HepG2 (cell line): Measurements from ENCODE around the gene FMO1. TPM values are rescaled to one million over a fixed set of nuclear protein-coding genes. Genes with fewer than 3 reads are reported as not detected.

ENCODE experiments used
- ATAC-seq: fragments of 200-7000 bp; cut with Tn5 transposase; 3 replicates; pipeline ENCODE4 v1.9.1; 2020; ENCODE audit warnings: mild to moderate bottlenecking, moderate library complexity
- BruUV-seq: library from RNA; stranded (reverse); fragments of 400-500 nt; replicated peaks from 2 replicates; lab custom pipeline; 2021; lab: Mats Ljungman, UMichigan
- CTCF ChIA-PET: fragments of 300-600 bp; formaldehyde crosslinking; extraction: SDS; loops from one replicate; lab custom pipeline; 2021; ENCODE audit warnings: low total read pairs, inconsistent platforms, low intra/inter-chr PET ratio; lab: Yijun Ruan, JAX
- POLR2A ChIA-PET: fragments of 350-600 bp; sonication (Branson Sonifier 250); formaldehyde crosslinking; loops from one replicate; lab custom pipeline; 2020; ENCODE audit warnings: antibody characterized with exemption, inconsistent platforms; lab: Yijun Ruan, JAX
- DNase-seq: peaks from one replicate; pipeline ENCODE4 v3.0.0-alpha.2; 2015; ENCODE audit warnings: low spot score
- FAIRE-seq: peaks from 3 replicates; lab custom pipeline; 2011; peaks lifted over from hg19 to GRCh38; lab: Jason Lieb, UNC
- H2AFZ ChIP-seq: one replicate; pipeline ENCODE4 v1.6.1; 2011; ENCODE audit warnings: low read length, inconsistent platforms
- H3K27ac ChIP-seq: fragments of 300-600 bp; 3 replicates; pipeline ENCODE4 v1.8.0; 2011; ENCODE audit warnings: mixed run types, mild to moderate bottlenecking, mixed read lengths, low read length, inconsistent platforms; ENCODE audit not compliant: insufficient read depth; ENCODE audit errors: extremely low read length
- H3K27me3 ChIP-seq, 2 experiments: fragments of 200-600 bp in 1 of 2; 2 replicates in 1 of 2; 3 replicates in 1 of 2; pipeline versions ENCODE4 v1.6.0 to v1.8.0; 2011; ENCODE audit warnings: low read length in 2 of 2, mild to moderate bottlenecking in 2 of 2, moderate library complexity in 2 of 2, inconsistent platforms in 1 of 2; ENCODE audit not compliant: insufficient read depth in 2 of 2, control insufficient read depth in 1 of 2
- H3K36me3 ChIP-seq, 2 experiments: fragments of 200-600 bp in 1 of 2; replicated peaks in 1 of 2; 2 replicates in 1 of 2; 3 replicates in 1 of 2; pipeline versions ENCODE4 v1.5.1 to v1.8.0; 2011; ENCODE audit warnings: low read length in 2 of 2, inconsistent platforms in 1 of 2; ENCODE audit not compliant: insufficient read depth in 2 of 2, control insufficient read depth in 1 of 2
- H3K4me1 ChIP-seq: 2 replicates; pipeline ENCODE4 v1.5.1; 2012; ENCODE audit warnings: low read length, inconsistent platforms; ENCODE audit not compliant: insufficient read depth
- H3K4me2 ChIP-seq: 2 replicates; pipeline ENCODE4 v1.6.0; 2011; ENCODE audit warnings: low read depth, low read length, inconsistent platforms
- H3K4me3 ChIP-seq, 3 experiments: fragments of 200-600 bp in 1 of 3; sonication (generic), shearing (Covaris generic) in 1 of 3; replicated peaks in 1 of 3; 2 replicates each; pipeline ENCODE4 v1.5.1; 2011 to 2016; ENCODE audit warnings: low read length in 3 of 3, inconsistent platforms in 2 of 3, low read depth in 2 of 3, mild to moderate bottlenecking in 2 of 3, control low read depth in 1 of 3, mixed read lengths in 1 of 3; ENCODE audit not compliant: insufficient read depth in 1 of 3
- H3K79me2 ChIP-seq: one replicate; pipeline ENCODE4 v1.6.1; 2011; ENCODE audit warnings: low read length, inconsistent platforms; ENCODE audit not compliant: insufficient read depth
- H3K9ac ChIP-seq: 2 replicates; pipeline ENCODE4 v1.6.0; 2011; ENCODE audit warnings: mild to moderate bottlenecking, low read depth, low read length, inconsistent platforms; ENCODE audit not compliant: insufficient read depth
- H3K9me3 ChIP-seq: 2 replicates; pipeline ENCODE4 v1.5.1; 2012; ENCODE audit warnings: mild to moderate bottlenecking, low read length
- H4K20me1 ChIP-seq: 2 replicates; pipeline ENCODE4 v1.6.0; 2011; ENCODE audit warnings: inconsistent platforms, mild to moderate bottlenecking, low read length, moderate library complexity; ENCODE audit not compliant: insufficient read depth
- MTF2 ChIP-seq: sonication (generic); formaldehyde crosslinking; IDR thresholded peaks from 2 replicates; pipeline ENCODE4 v1.5.0; 2020; ENCODE audit warnings: missing genetic modification reagents, borderline replicate concordance
- PHF21A ChIP-seq: sonication (generic); formaldehyde crosslinking; IDR thresholded peaks from 2 replicates; pipeline ENCODE4 v1.5.0; 2020; ENCODE audit warnings: mild to moderate bottlenecking, missing genetic modification reagents
- SIN3A ChIP-seq: IDR thresholded peaks from 2 replicates; pipeline ENCODE4 v1.6.1; 2011; ENCODE audit warnings: low read depth, mild to moderate bottlenecking, control low read depth, low read length, borderline replicate concordance
- SMAD1 ChIP-seq: sonication (generic); formaldehyde crosslinking; IDR thresholded peaks from 2 replicates; pipeline ENCODE4 v1.4.0; 2020; ENCODE audit warnings: missing genetic modification reagents, low read depth, mild to moderate bottlenecking, borderline replicate concordance
- U2AF1 ChIP-seq: fragments of 200-400 bp; formaldehyde crosslinking; optimal IDR thresholded peaks from 2 replicates; pipeline ENCODE3; 2017; ENCODE audit warnings: mild to moderate bottlenecking, low read depth, low read length
- ZFX ChIP-seq: sonication (generic); formaldehyde crosslinking; IDR thresholded peaks from 2 replicates; pipeline ENCODE4 v1.4.0; 2020; ENCODE audit warnings: mild to moderate bottlenecking, low read depth, missing genetic modification reagents, moderate library complexity
- ZNF552 ChIP-seq: sonication (generic); formaldehyde crosslinking; IDR thresholded peaks from 2 replicates; pipeline ENCODE4 v1.9.0; 2022; ENCODE audit warnings: missing genetic modification reagents, mild to moderate bottlenecking, borderline replicate concordance
- ZNF720 ChIP-seq: sonication (generic); formaldehyde crosslinking; IDR thresholded peaks from 2 replicates; pipeline ENCODE4 v1.4.0; 2020; ENCODE audit warnings: missing genetic modification reagents
- WGBS: methylation state at CpG from one replicate; pipeline ENCODE4 v1.1.6; 2017; ENCODE audit warnings: low lambda C conversion rate; 5-methylcytosine and 5-hydroxymethylcytosine counted together
- in situ Hi-C: cut with HindIII; loops from 2 replicates; pipeline ENCODE4 v1.10.0; 2017; ENCODE audit warnings: low pct_unique_long_range_greater_than_20kb; ENCODE audit not compliant: extremely low pct_ligation_motif_present
- intact Hi-C: fragments of 100-400 bp; cut with micrococcal nuclease; formaldehyde crosslinking; loops from one replicate; pipeline ENCODE4 v1.10.0; 2022; ENCODE audit not compliant: unreplicated experiment
- polyA plus RNA-seq, 8 experiments: library from polyadenylated mRNA; depleted of rRNA in 3 of 8; stranded (reverse) in 7 of 8; unstranded in 1 of 8; fragments of >200 nt; fragmentation: Illumina TruSeq in 4 of 8; extraction: Trizol in 4 of 8; gene quantifications; 2 replicates each; pipeline versions ENCODE4 v1.2.1 to v1.2.3, GENCODE V29; 2011 to 2016; ENCODE audit warnings: low read depth in 4 of 8, missing spikeins in 1 of 8, mixed read lengths in 1 of 8; ENCODE audit not compliant: insufficient read depth in 1 of 8
- total RNA-seq, 5 experiments: library from RNA; depleted of rRNA; stranded (reverse); fragments of >200 nt; fragmentation: Illumina TruSeq; extraction: Trizol; gene quantifications; 2 replicates each; pipeline ENCODE4 v1.2.3, GENCODE V29; 2016; ENCODE audit warnings: low read depth in 1 of 5
- TF ChIP-seq, protein P1 (sequence below): sonication (generic); IDR thresholded peaks from 2 replicates; pipeline ENCODE4 v1.6.1; 2016; ENCODE audit warnings: low read depth, borderline replicate concordance
- TF ChIP-seq, protein P2 (sequence below): sonication (generic); formaldehyde crosslinking; IDR thresholded peaks from 2 replicates; pipeline ENCODE4 v1.5.1; 2020; ENCODE audit warnings: missing genetic modification reagents, mild to moderate bottlenecking, borderline replicate concordance

The FMO1 gene
- total and polyA plus RNA-seq, 2 of the 13 experiments (the other 11 are each of a cell fraction or from before 2014, with no cell fraction given) = not detected

DNA sequence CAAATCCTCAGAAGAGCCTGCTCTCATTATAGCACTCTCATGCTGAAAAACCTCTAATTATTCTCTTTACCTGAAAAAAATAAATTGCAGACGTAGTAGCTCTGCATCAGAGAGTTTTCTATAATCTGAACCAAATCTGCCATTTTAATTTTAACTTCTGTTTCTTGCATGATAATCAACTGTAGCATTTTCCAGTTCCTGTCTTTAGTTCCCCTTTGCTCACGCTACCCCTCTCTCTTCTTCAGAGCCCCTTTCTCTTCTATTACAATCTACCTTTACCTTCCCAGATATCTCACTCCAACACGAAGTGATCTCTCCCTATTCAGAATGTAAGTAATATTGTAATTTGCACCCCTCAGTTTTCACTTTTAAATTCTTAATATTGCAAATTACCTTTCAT is 31.4 kb downstream of the FMO1 start:
- Histone ChIP-seq H3K36me3 (no peaks in the 10 kb centered on the region), H3K27ac (no peak overlapping the region), H3K4me2 (no peak overlapping the region), H3K79me2 (no peaks in the 10 kb centered on the region), H4K20me1 (no peaks in the 10 kb centered on the region), H2AFZ (no peak overlapping the region), H3K4me3 (no peak overlapping the region), H3K27me3 (no peaks in the 10 kb centered on the region; a peak in 1 of 5 replicates), H3K4me1 (no peaks in the 10 kb centered on the region), H3K9ac (no peak overlapping the region), H3K9me3 (no peaks in the 10 kb centered on the region)
- WGBS = 8% methylated on average over 3 of the region's 3 CpGs
- TF ChIP-seq U2AF1 (no peak), SIN3A (no peak), MTF2 (CRISPR knock-in tag) (no peak), PHF21A (CRISPR knock-in tag) (no peak), ZNF552 (no peak), ZNF720 (CRISPR knock-in tag) (no peak), SMAD1 (no peak), ZFX (CRISPR knock-in tag) (no peak)
- TF ChIP-seq, protein P1, sequence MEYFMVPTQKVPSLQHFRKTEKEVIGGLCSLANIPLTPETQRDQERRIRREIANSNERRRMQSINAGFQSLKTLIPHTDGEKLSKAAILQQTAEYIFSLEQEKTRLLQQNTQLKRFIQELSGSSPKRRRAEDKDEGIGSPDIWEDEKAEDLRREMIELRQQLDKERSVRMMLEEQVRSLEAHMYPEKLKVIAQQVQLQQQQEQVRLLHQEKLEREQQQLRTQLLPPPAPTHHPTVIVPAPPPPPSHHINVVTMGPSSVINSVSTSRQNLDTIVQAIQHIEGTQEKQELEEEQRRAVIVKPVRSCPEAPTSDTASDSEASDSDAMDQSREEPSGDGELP = no peak
- TF ChIP-seq, protein P2, sequence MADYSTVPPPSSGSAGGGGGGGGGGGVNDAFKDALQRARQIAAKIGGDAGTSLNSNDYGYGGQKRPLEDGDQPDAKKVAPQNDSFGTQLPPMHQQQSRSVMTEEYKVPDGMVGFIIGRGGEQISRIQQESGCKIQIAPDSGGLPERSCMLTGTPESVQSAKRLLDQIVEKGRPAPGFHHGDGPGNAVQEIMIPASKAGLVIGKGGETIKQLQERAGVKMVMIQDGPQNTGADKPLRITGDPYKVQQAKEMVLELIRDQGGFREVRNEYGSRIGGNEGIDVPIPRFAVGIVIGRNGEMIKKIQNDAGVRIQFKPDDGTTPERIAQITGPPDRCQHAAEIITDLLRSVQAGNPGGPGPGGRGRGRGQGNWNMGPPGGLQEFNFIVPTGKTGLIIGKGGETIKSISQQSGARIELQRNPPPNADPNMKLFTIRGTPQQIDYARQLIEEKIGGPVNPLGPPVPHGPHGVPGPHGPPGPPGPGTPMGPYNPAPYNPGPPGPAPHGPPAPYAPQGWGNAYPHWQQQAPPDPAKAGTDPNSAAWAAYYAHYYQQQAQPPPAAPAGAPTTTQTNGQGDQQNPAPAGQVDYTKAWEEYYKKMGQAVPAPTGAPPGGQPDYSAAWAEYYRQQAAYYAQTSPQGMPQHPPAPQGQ (CRISPR knock-in tag) = no peak
- ATAC-seq (no peak), FAIRE-seq (no peak), DNase-seq (no peak)
- in situ Hi-C loops (no loop called here), intact Hi-C loops (no loop called here)
- CTCF ChIA-PET = no interaction called here
- BruUV-seq = no TSS peak
- POLR2A ChIA-PET = no interaction called here
